Testis (tissue), 2 donors: ENCODE results near the gene ZSCAN26.

Source experiments
- POLR2A ChIP-seq: fragments of 450-650 bp; IDR thresholded peaks from one replicate; pipeline ENCODE4 v1.6.1; 2017; ENCODE audit warnings: antibody characterized with exemption, mild to moderate bottlenecking, moderate library complexity
- TF ChIP-seq, protein P1 (sequence below), 3 experiments: fragments of 450-650 bp in 2 of 3; fragments of 200-600 bp in 1 of 3; sonication (generic) in 1 of 3; IDR thresholded peaks; one replicate each; pipeline ENCODE4 v1.5.1; 2016 to 2019; ENCODE audit warnings: antibody characterized with exemption in 3 of 3, mild to moderate bottlenecking in 2 of 3, moderate library complexity in 1 of 3

DNA sequence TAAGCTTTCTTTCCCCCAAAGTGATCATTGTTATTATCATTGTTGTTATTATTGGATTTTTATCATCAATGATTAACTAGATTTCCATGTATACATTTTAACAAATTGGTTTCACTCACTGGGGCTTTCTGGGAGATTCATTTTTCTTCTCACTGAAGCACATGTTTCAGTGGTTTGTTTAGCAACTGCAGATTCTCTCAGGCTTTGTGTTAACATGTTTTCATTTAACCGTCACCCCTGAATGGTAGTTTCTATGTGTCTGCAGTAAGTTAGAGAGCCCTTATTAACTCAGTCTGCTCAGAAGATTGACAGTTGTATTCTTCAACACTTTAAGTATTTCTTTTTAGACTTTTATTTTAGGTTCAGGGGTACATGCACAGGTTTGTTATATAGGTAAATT is 27.3 kb upstream of the ZSCAN26 start:
- TF ChIP-seq, protein P1, sequence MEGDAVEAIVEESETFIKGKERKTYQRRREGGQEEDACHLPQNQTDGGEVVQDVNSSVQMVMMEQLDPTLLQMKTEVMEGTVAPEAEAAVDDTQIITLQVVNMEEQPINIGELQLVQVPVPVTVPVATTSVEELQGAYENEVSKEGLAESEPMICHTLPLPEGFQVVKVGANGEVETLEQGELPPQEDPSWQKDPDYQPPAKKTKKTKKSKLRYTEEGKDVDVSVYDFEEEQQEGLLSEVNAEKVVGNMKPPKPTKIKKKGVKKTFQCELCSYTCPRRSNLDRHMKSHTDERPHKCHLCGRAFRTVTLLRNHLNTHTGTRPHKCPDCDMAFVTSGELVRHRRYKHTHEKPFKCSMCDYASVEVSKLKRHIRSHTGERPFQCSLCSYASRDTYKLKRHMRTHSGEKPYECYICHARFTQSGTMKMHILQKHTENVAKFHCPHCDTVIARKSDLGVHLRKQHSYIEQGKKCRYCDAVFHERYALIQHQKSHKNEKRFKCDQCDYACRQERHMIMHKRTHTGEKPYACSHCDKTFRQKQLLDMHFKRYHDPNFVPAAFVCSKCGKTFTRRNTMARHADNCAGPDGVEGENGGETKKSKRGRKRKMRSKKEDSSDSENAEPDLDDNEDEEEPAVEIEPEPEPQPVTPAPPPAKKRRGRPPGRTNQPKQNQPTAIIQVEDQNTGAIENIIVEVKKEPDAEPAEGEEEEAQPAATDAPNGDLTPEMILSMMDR (IDR thresholded peaks at IDR 0.05) = no peak
- no peak for TF ChIP-seq POLR2A
